Dedifferentiated amniotic fluid mesenchymal stem cell (primary cell): Measurements from ENCODE around the gene B4GALT4.

Experiments
- DNase-seq: peaks from one replicate; pipeline ENCODE4 v3.0.0-alpha.2; 2016; ENCODE audit errors: extremely low spot score

Gene B4GALT4

DNA sequence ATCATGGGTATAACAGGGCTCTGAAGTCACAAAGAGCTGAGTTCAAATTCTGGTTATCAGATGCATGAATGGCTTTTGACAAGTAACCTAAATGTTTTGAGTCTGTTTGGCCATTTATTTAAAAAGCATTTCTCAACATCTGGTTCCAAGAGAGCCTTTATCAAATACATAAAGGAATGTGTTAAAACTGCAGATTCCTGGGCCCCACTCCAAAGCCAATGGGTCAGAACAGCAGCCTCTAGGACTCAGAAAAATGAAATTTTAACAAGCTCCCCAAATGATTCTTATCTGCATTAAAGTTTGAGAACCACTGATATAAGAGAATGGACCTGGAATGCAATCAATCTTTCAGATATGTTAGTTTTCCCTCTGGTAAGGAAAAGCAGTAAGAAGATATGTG, 3.4 kb downstream of the B4GALT4 start:
- DNase-seq: no peak

DNA sequence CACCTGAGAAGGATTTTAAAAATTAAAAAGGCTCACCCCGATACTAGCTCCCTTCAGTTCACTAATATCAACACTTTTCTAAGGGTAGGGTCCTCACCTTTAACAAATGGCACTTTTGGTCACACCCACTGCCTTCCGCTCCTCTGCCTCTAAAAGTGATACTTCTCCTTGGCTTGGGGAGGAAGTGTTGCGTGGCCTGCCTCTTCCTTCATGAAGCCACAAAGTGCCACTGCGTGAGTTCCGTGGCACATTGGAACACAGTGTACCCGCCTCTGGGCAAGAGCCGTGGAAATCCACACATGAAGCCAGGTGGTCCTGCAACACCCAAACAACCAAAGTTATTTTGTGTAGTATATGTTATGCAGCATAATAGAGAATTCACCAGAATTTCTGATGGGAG, 3.9 kb downstream of the B4GALT4 start:
- DNase-seq: no peak

DNA sequence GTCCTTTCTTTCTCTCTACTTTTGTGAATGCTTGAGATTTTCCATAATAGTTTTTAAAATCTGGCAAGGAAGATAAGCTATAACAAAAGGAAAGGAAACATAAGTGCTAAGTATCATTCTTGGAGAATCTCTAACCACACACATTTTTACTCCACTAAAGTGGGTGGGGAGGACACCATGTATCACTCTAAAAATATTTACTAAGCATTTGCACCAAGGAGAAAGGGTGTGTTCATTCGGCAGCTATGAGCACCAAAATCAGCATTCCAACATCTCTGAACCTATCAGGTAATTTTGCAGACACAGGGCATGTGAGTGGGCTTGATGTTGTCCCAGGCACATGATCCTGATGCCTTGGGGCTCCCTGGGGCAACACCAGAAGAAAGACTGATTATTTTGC, 5.5 kb downstream of the B4GALT4 start:
- DNase-seq: no peak

DNA sequence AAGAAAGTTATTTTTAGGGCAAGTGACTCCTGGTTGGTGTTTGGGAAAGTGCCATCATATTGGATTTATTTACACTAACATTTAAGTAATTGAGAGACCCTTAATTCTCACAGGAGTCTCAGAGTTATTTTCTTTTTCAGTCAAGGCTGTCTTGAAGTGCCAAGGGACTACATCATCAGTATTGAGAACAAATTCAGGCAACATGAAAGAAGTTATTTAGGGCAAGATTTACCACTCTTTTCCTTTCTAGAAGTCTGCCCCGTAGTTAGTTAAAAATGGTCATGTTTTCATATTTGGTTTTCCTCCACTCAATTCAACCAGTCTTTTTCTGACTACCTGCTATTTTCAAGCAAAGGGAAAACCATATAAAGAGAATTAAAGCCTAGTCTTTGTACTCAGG, 6.1 kb downstream of the B4GALT4 start:
- no peak for DNase-seq

DNA sequence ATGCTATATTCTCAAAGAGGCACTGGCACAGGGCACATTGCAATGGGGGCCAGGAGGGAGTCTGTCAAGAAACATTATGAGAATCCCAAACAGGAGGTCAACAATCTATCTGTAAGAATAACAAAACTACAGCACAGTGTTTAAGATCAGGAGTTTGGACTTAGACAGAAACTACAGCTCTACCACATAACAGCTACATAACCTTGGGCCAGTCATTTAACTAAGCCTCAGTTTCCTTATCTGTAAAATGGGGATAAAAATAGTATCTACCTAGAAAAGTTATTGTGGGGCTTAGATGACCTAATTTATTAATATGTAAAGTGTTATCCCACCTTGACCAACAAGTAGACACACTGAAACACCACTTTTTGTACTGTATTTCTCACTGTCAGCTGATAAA, 9.9 kb downstream of the B4GALT4 start:
- no peak for DNase-seq

DNA sequence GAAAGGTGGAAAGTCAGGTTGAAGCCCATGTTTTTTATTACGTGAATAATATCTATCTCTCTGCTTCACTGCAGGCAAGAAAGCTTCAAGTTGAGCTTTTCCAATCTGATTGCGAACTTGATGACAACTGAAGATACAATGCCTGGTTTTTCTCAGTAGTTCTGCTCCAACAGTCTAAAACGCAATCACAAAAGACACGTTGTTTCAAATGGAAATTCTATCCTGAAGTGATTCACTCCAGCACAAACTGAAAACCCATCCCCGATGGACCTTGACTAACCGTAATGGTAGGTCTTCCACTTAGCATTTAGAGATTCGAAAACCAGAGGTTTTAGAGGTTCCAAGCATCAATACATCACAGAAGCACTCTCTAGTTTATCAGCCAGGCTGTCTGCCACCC, 10.6 kb downstream of the B4GALT4 start:
- DNase-seq: no peak

DNA sequence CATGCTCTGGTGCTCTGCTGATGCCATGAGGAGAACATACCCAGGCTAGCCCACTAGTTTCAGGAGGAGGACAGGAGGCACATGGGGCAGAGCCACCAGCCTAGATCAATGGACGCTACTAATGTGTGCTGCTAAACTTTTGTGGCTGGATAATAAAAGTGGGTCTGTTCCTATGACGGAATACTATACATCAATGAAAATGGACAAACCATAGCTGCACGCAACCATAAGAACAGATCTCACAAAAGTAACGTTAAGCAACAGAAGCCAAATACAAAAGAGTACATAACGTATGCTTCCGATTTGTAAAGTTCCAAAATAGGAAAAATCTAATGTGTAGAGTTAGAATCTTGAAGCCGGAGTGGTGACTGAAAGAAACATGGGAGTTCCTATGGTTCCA, 11.5 kb downstream of the B4GALT4 start:
- DNase-seq: no peak

DNA sequence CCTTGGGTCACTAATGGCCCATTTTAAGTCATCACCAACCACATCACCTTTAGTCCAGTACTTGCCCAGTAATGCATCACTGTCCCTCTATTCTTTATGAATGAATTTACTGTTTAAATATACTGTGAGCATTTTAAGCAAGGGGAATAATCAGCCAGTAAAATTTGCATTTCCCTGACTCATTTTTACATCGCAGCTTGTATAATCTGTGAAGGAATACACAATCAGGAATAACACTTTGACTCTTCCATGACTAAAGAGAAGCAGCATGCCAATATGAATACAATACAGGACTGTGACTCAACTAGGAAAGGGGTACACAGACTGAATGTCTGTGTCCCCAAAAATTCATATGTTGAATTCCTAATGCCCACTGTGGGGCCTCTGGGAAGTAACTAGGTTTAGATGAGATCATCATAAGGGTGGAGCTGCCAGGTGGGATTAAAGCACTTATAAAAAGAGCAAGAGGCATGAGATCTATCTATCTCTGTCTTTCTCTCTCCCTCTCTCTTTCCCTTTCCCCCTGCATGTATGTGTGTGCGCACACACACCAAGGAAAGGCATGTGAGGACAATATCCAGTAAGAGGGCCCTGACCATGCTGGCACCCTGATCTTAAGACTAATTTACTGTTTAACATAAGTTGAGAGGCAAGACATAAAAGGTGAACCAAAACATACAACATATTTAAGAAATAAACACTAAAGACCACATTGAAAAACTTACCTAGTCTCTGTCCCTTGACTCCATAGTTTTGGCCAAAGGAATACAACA, 12.1 kb downstream of the B4GALT4 start:
- no peak for DNase-seq

DNA sequence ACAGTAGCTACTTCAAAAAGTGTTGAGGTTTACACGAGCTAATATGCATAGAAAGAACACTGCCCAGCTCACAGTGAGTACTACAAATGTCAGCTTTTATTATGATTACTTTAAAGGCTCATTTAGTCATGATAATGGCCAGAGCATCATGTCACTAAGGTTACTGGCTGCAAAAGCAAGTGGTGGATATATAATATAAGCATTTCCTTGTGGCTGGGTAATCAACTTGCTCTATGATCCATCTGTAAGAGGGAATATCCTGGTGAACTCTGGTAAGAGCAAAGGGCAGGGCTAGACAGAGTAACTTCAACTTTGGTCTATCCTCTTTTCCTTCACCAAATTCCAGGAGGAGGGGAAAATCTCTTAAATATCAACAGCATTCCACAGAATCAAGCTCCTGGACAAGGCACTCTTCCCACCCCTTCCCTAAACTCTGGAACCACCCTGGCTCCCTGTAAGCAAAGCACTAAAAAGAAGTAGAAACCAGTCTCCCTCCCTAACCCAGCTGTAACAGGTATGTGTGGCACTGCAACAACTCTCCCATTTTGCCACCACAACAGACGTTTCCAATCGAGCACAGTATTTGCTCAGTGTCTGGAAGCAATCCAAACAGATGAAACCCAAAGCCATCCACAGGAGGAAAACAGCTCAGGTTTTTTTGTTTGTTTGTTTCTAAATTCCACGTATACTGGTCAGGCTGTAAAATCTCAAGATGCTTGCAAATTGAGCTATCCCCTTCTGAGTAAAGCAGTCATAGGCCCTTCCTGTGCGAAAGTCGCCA, 13.4 kb downstream of the B4GALT4 start:
- DNase-seq: no peak

DNA sequence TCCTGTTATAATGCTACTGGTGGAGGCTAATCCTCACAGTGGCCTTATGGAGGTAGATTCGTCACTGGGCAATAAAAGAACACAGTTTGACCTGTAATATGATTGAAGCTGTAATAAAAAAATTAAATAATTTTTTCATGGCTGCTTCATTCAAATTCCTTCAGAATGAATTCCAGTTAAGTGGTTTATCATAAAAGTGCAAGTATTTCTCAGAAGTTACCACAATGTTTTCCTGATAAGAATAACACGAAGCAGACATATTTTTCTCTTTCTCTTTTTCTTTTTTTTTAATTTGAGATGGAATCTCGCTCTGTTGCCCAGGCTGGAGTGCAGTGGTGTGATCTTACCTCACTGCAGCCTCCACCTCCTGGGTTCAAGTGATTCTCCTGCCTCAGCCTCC, 15.6 kb downstream of the B4GALT4 start:
- no peak for DNase-seq

DNA sequence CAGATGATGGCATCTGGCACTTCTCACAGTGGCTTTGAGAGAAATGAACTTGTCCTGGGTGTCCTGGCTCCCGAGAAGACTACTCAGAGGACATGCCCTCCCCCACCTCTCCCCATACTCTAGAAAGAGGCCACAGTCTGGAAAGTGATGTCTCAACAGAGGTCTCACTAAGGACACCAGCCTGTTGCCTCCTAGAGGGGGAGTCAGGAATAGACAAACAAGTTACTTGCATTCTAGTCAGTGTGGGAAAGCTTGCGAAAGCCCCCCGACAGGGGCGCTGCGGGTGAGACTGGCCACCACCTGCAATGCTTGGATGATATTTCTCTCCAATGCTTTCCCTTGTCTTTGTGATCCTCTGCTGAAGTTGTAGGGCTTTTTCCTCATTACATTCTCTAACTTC, 17.2 kb downstream of the B4GALT4 start:
- DNase-seq: no peak

DNA sequence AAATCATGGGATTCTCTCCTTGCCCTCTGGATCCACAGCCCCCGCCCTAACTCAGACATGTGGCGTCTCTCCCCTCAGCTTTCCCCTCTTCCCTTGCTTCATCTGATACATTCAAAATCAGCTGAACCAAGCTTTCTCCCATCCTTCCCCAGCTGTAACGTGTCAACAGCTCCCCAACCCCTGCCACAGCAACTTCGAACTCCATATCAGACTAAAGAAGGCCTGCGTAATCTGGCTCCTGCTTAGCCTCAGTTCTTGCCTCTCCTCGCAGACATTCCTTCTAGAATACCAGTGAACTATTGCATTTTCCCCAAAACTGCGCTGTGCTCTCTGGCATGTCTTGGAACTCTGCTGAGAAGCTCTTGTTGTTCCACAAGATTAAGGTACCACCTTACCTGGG, 18.3 kb downstream of the B4GALT4 start:
- DNase-seq: no peak

DNA sequence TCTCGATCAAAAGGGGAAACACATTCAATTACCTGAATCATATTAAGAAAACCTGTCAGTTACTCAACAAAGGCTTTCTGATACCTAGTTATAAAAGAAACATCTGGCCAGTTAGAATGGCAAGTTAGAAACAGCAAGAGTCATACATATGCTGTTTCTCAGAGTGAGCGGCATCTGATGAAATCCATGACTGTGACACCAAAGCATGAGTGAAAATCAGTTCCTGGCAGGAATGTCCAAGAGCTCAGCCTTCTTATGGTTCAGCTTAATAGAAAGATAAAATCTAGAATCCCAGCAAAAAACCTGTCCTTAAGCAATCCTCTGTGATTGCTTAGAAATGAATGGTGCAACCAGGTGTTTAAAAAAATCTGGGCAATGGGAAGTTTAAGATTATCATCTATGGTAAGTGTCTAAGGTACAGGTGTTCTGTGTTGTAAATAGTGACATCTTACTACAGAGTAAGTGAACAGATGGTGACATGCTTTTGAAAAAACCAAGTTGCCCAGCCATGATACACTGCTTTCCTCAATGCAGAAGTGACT, 18.8 kb downstream of the B4GALT4 start:
- peak; percentile 52 for DNase-seq

DNA sequence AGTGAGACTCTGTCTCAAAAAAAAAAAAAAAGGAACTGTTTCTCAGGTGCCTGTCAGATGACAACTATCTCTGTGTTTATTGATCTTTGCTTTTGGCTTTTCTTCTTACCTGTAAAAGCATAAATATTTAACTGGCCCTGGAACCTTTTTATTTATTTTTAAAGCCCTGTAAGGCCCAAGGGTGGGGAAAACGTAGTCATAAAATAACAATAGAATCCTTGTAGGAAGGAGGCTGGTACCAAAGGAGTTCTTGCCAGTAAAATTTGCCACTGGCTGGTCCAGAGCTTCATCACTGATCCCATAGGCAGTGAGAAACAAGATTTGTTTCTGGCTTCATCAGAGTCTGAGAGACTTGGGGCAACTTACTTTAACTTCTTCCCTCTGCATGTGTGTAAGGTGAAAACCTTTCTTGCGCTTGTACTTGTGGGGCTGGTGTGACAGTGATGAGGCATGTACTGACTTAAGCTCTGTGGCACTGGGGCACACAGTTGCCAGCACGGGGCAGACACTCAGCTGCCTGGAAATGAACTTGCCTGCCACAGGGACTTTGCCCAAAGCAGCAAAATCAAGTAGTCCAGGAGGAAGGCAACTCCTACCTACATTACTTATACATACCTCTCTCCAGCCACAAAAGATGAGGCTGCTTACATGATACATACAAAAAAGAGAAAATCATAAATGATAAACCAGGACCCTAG, 19.6 kb downstream of the B4GALT4 start:
- DNase-seq: no peak

DNA sequence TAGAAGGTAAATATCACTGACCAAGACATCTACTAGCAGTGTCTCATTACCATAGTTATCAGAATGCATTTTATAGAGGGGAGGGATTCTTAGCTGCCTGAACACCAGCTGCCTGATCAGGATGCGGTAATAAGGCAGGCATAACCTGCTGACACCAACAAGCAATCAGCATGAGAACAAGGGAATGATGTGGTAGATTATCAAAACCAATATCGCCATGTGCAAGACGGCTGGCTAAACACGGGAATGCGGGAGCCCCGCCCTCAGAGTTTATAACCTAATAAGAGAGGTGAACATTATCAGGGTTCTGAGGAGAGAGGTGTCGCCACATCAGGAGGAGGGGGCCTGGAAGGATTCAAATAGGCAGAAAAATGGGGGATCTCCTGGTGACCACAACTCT, 20.5 kb downstream of the B4GALT4 start:
- DNase-seq: no peak

DNA sequence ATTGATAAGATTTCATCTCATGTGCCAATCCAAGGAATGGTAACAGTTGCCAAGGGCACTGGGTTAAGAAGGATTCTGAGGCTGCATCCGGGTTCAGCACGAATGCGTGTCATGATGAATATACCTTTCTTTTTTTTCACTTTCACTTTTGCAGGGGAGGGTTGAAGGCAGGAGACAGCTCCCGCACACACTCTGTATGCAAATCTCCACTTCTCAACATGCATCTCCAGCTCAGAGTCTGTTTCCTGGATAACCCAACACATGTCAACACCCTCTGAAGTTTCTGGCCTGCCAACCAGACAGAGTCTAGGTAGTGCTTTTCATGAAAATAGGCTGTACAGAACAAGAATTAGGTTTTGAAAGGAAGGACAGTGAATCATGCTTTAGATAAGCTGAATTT, 21.6 kb downstream of the B4GALT4 start:
- DNase-seq: no peak

DNA sequence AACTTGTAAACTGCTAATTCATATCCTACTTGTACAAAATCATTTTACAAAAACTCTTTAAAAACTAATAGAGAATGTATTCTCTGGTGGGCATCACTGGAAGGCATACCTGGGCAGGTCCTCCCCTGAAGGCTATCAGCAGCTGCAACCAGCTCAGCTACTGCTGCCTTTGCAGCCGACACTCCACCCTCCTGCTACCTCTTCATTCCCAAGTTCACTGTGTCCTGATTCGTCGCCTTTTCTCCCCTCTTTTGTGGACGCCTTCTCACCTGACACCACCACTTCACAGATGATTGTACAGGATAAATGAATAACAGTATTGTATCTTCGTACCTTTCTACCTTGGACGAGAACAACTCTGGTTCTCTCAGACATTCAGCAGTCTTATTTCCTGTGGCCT, 28.9 kb downstream of the B4GALT4 start:
- no peak for DNase-seq

DNA sequence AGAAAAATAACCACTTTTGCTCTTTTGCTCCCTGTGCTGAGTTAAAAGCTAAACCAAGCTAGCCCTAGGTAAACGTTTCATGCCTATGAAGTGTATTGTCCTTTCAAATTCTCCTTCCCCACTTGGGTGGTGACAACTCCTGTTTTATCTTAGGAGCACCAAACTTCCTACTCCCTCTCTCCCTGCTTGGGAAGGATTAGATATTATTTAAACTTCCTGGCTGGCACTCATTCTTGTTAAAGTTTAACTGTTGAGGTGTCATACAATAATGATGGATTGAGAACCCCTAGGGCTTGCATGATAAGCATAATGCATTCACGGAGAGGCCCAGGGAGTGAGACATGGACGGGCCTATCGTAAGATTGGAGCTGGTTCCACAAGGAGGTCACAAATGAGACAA, 29.5 kb downstream of the B4GALT4 start:
- no peak for DNase-seq

DNA sequence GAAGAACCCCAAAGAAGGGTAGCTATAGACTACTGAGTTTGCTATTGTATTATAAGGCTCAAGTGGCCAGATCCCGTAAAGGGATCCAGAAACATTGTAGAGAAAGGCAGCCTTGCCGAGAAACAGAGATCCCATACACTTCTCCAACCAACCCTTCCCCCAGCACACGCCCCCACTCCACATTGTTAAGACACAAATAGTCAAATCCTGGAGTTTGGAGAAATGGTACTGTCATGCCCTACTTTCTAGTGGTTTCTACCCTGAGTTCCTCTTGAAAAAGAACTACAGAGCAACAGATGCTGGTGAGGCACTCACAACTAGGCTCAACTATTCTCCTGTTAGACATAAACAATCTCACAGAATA, 33.2 kb downstream of the B4GALT4 start:
- no peak for DNase-seq

DNA sequence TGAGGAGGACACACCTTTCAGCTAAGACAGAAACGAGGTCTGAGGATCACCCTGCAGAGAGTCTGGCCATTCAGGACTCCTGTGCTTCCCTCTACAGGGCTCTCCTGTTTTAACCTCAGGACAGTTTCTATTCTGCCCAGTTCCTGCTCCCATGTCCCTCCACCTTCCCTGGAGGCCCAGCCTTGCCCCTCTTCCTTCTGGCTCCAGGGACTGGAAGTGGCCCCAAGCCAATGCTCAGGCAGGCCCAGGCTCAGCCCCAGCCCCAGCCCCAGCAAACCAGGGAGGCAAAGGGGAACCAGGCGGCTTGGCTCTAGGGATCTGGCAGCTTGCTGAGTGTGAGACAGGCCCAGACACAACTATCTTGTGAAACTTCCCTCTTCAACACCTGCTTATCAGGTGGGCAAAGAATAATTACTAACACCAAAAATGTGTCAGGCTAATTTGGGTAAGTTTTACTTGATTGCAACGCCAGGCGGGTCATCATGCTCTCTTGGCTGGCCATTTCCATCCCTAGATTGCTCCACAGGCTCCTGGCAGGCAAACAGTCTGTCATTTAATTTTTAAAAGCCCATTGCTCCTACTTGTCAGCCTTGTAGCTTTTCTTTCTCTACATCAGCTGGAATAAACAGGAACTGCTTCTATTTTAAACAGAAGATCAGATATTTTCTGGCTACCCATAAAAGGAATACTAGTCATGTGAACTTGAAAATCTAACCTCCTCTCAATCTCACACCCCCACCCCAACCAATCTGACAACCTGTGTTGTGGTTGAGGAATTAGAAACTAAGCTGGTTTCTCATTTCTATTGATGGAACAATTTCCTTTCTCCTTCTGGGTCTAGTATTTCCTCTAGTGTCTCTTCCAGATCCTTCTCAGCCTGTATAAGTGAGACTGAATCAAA, 33.8 kb downstream of the B4GALT4 start:
- DNase-seq: no peak

DNA sequence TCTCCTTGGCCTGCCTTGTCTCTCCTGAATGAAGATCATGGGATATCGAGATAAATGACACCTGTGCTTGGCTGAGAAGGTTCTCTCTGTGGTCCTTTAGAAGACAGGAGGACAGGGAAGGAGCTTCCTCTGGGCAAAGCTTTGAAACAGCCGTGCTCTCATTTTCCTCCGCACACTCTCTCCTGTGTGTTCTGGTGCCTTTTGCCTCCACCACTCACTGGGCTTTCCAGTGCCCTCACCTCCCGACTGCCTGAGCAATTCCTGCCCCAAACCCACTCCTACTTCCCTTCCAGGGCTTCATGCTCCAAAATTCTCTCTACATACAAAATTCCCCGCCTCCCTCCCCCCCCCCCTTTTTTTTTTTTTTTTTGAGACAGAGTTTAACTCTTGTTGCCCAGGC, 35.0 kb downstream of the B4GALT4 start:
- no peak for DNase-seq

DNA sequence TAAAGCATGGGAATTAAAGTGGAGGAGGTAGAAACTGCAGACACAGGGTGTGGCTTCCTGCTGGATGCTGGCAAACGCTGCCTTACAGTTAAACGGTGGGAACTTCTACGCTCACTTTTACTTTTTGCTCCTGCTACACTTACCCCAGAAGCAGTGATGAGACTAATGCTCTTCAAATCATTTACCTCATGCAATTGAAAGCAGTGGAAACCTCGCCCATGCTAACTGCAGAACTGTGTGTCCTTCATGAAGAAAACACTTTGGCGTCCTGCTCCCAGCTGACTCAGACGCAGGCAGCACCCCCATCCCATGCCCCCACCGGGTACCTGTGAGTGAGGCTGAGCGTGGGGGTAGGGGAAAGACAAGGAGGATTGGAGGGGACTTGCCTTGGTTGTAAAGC, 35.5 kb downstream of the B4GALT4 start:
- no peak for DNase-seq
